Measurements from ENCODE around the gene TTC3.

GRCh38 chr21:37045149-37045548 is 27.9 kb upstream of the TTC3 start:
- no peak for TF ChIP-seq GATA2 (IDR thresholded peaks at IDR 0.05; ENCODE audit: low read depth, low read length)
- no peak for TF ChIP-seq GATA3 (IDR thresholded peaks at IDR 0.05; ENCODE audit: low read depth, low read length)
